Measurements from ENCODE around the gene GCNT4.
A peak's percentile ranks its signal among the peaks of the same experiment; 100 is the strongest.

The GCNT4 gene

GRCh38 chr5:75012748-75013147, 39.6 kb downstream of the GCNT4 start:
- no peak overlapping the region for H3K27ac ChIP-seq (ENCODE audit: low read depth, low read length)
- H3K4me3 ChIP-seq (ENCODE audit: low read length), result no peak overlapping the region
- 98% methylated on average over 1 of the region's 1 CpG for WGBS
- no peaks in the 10 kb centered on the region; the same call in 1 of the 2 replicates for H3K4me1 ChIP-seq (ENCODE audit: insufficient read depth, low read length)
- H3K36me3 ChIP-seq (ENCODE audit: insufficient read depth, low read length), result no peaks in the 10 kb centered on the region
- H3K9ac ChIP-seq (ENCODE audit: low read depth, low read length), result no peak overlapping the region
- H3K27me3 ChIP-seq (ENCODE audit: insufficient read depth, low read length), result no peaks in the 10 kb centered on the region
- H3K9me3 ChIP-seq (ENCODE audit: insufficient read depth, low read depth, low read length), result no peaks in the 10 kb centered on the region

- peaks cover 3% of the 10 kb centered on the region for H3K9me3 ChIP-seq (ENCODE audit: insufficient read depth, low read depth, low read length)
- H3K27me3 ChIP-seq (ENCODE audit: insufficient read depth, low read length), result no peaks in the 10 kb centered on the region
- H3K9ac ChIP-seq (ENCODE audit: low read depth, low read length), result no peak overlapping the region
- no peak overlapping the region for H3K27ac ChIP-seq (ENCODE audit: low read depth, low read length)
- no peak overlapping the region for H3K4me3 ChIP-seq (ENCODE audit: low read length)
- H3K36me3 ChIP-seq (ENCODE audit: insufficient read depth, low read length), result no peaks in the 10 kb centered on the region
- H3K4me1 ChIP-seq (ENCODE audit: insufficient read depth, low read length), result peaks cover 13% of the 10 kb centered on the region
Measured at GRCh38 chr5:75010838-75011237, 41.5 kb downstream of the GCNT4 start.

- Histone ChIP-seq H3K9me3 (ENCODE audit: insufficient read depth, low read depth, low read length) (peaks cover 13% of the 10 kb centered on the region), H3K27ac (ENCODE audit: low read depth, low read length) (no peak overlapping the region), H3K9ac (ENCODE audit: low read depth, low read length) (no peak overlapping the region), H3K4me1 (ENCODE audit: insufficient read depth, low read length) (peaks cover 13% of the 10 kb centered on the region), H3K36me3 (ENCODE audit: insufficient read depth, low read length) (no peaks in the 10 kb centered on the region), H3K4me3 (ENCODE audit: low read length) (no peak overlapping the region), H3K27me3 (ENCODE audit: insufficient read depth, low read length) (no peaks in the 10 kb centered on the region)
- WGBS, result 75% methylated on average over 7 of the region's 7 CpGs
Measured at GRCh38 chr5:75009556-75010345, 42.6 kb downstream of the GCNT4 start.

GRCh38 chr5:75006865-75007822, 45.2 kb downstream of the GCNT4 start:
- Histone ChIP-seq H3K9ac (ENCODE audit: low read depth, low read length) (no peak overlapping the region), H3K27ac (ENCODE audit: low read depth, low read length) (peak overlapping the region; percentile 63; the same call in 1 of the 2 replicates), H3K4me1 (ENCODE audit: insufficient read depth, low read length) (peaks cover 13% of the 10 kb centered on the region), H3K36me3 (ENCODE audit: insufficient read depth, low read length) (no peaks in the 10 kb centered on the region), H3K27me3 (ENCODE audit: insufficient read depth, low read length) (no peaks in the 10 kb centered on the region), H3K4me3 (ENCODE audit: low read length) (no peak overlapping the region), H3K9me3 (ENCODE audit: insufficient read depth, low read depth, low read length) (peaks cover 17% of the 10 kb centered on the region)
- WGBS, result 55% methylated on average over 10 of the region's 10 CpGs

- H3K4me3 ChIP-seq (ENCODE audit: low read length), result no peak overlapping the region
- H3K36me3 ChIP-seq (ENCODE audit: insufficient read depth, low read length), result no peaks in the 10 kb centered on the region
- WGBS, result 31% methylated on average over 1 of the region's 1 CpG
- peaks cover 13% of the 10 kb centered on the region for H3K4me1 ChIP-seq (ENCODE audit: insufficient read depth, low read length)
- no peak overlapping the region for H3K27ac ChIP-seq (ENCODE audit: low read depth, low read length)
- no peak overlapping the region for H3K9ac ChIP-seq (ENCODE audit: low read depth, low read length)
- H3K27me3 ChIP-seq (ENCODE audit: insufficient read depth, low read length), result no peaks in the 10 kb centered on the region
- H3K9me3 ChIP-seq (ENCODE audit: insufficient read depth, low read depth, low read length), result peaks cover 17% of the 10 kb centered on the region
Measured at GRCh38 chr5:75005561-75005960, 46.8 kb downstream of the GCNT4 start.
